ENCODE measurements around the gene AIPL1.
"Not testable (repeated sequence)": the region's sequence is repeated elsewhere in the genome, so short reads cannot be mapped to it uniquely, and the experiment has no call there.

The AIPL1 gene, protein sequence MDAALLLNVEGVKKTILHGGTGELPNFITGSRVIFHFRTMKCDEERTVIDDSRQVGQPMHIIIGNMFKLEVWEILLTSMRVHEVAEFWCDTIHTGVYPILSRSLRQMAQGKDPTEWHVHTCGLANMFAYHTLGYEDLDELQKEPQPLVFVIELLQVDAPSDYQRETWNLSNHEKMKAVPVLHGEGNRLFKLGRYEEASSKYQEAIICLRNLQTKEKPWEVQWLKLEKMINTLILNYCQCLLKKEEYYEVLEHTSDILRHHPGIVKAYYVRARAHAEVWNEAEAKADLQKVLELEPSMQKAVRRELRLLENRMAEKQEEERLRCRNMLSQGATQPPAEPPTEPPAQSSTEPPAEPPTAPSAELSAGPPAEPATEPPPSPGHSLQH

DNA sequence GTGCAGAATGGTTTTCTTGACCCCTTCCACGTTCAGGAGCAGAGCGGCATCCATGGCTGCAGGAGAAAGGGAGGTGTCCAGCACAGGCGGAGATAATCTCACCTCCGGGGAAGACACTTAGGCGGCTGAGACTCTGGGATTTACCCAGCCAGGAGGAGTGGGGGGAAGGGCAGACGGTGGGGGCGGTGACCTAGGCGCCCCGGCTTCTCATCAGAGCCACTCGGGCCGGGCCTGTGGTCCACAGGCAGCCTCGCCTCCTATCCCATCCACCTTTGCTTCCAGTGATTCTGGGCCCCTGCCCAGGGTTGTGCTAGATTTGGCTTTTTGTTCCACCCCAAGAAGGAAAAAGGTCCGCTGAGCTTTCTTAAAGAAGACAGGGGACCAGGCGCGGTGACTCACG is at the start of gene AIPL1:
Gene AIPL1 (minus strand): TSS at position 71 of the 400 bp plus-strand sequence. CDS start 17 bp downstream, at position 54.
- DNase-seq (ENCODE audit: low read depth), result no peak

DNA sequence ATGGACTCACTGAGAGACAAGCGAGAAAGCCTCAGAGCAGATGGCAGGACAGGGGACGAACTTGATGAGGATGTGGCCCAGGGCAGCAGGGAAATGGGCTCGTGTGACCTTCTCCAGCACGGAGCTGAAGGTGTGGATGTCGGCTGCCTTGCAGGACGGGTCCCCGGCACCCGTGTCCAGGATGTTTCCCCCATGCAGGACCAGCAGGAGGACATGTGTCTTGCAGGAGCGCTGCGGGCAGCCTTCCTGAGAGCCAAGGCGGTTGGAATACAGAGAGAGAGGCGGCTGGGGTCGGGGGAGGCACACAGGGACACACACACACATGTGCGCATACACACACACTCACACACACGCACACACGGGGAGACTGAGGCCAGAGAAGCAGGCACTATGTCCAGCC is 48.6 kb upstream of the AIPL1 start:
- no peak for DNase-seq (ENCODE audit: low read depth)

DNA sequence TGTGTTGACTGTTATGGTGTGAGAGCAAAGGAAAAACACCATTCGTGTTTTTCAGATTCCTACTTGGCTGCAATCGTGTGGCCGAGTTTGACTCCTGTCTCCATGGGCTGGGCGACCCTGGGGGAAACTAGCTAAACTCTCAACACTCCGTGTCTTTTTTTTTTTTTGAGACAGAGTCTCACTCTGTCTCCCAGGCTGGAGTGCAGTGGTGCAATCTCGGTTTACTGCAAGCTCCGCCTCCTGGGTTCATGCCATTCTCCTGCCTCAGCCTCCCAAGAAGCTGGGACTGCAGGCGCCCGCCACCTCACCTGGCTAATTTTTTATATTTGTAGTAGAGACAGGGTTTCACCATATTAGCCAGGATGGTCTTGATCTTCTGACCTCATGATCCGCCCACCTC is 47.9 kb upstream of the AIPL1 start:
- not testable (repeated sequence) for DNase-seq (ENCODE audit: low read depth)

DNA sequence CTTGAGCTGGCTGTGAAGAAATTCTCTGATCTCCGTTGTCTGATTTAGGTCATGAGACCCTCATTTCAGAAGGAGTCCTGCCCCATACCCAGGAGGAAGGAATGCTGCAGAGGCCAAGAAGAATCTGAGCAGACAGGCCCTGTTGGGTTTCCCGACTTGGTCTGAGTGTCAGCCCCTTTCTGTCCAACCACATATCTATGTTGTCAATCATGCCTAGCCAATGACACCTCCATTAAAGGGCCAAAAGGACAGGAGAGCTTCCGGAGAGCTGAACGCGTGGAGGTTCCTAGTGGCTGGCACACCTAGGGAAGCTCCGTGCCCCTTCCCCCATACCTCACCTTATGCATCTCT is 47.2 kb upstream of the AIPL1 start:
- DNase-seq (ENCODE audit: low read depth), result no peak

DNA sequence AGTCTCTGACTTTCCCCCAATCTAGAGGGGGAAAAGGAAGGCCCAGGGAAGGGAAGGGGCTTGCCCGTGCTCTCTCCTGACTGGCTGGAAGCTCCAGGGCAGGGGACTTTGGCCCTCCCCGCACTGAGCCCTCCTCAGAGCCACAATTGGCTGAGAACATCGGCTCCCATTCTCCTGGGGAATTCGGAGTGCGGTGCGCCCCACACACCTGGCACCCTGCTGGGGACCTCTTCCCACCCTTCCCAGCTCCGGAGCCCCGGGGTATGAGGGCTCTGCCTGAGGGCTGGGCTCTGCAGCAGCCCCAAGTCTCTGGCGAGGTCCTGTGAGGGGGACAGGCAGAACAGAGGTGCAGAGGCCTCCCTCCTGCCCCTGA is 45.4 kb upstream of the AIPL1 start:
- no peak for DNase-seq (ENCODE audit: low read depth)

DNA sequence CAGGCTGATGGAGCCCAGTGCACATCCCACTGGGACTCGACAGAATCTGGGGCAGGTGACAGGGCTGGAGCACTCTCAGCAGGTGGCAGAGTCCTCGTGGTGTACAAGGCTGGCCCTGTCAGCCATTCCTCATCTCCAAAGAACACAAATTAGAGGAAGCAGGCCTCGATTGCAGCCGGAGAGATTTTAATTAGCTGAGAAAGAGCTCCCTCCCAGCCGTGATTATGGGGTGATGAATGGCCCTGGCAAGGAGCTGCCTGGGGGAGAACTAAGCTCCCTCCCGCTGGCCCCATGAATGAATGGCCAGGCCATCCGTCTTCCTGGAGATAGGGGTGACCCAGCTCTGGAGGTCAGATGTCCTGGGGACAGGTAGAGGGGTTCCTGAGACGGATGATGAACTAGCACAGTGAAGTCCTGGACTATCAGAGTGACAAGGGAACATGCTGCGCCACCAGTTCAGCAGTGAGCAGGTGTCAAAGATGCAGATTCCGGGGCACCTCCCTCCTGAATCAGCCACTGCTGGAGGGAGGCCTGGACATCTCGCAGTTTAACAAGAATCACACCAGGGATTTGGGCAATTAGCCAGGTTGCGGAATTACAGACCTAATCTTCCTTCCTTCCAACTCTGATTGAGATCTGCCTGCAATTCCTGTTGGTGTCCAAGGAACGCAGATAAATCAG is 44.8 kb upstream of the AIPL1 start:
- no peak for DNase-seq (ENCODE audit: low read depth)

DNA sequence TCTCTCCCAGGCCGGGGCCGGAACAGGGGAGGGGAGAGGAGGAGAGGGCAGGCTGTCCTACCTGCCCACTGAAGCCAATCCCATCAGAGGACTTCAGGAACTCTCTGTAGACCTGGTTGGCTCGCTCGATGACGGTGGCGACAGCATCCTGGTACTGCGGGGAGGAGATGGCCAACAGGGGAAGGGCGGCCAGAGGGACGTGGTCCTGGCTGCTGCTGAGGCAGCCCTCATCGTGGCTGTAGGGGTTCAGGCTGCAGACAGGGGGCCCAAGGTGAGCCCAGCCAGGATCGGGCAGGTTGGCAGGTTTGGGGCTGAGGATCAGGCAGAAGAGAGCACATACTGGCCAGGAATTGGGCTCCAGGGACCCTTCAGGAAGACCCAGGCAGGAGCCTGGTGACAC is 43.6 kb upstream of the AIPL1 start:
- DNase-seq (ENCODE audit: low read depth), result no peak

DNA sequence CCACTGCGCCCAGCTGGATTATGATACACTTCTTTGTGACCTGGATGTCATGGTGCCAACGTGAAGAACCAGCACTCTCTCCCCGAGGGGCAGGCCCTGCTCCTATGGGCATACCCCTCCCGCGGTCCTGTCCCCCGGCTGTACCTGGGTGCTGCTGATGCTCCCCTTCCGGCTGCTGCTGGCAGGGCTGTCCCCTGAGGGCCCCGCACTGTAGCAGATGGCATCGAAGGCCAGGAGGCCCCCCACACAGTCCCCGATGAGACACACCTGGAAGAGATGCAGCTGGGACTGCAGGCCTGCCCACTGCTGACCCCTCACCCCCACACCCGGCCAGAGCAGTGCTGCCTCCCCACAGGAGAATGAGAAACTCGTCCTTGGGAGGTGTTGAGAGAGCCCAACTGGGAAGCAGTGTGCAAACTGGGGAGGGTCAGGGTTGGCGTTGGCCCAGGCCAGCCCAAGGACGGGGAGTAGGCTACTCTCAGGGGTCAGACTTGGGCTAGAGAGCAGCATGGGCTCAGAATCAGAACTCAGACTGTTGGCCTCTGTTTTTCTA is 43.0 kb upstream of the AIPL1 start:
- DNase-seq (ENCODE audit: low read depth), result no peak

DNA sequence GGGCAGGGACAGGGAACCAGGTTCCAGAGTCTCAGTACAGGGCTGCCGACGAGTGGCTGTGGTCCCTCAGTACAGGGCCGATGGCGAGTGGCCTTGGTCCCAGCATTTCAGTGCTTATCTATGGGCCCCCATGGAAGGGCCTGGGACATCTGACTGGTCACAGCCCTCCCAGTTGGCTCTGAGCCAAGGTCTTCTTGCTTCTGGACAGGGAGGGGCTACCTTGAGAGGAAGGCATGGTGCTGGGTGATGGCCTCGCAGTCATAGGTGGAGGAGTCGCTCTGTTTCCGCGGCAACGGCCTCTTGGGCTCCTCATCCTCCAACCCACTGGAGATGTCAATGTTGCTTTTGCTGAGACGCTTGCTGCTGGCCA is 41.9 kb upstream of the AIPL1 start:
- DNase-seq (ENCODE audit: low read depth), result no peak

DNA sequence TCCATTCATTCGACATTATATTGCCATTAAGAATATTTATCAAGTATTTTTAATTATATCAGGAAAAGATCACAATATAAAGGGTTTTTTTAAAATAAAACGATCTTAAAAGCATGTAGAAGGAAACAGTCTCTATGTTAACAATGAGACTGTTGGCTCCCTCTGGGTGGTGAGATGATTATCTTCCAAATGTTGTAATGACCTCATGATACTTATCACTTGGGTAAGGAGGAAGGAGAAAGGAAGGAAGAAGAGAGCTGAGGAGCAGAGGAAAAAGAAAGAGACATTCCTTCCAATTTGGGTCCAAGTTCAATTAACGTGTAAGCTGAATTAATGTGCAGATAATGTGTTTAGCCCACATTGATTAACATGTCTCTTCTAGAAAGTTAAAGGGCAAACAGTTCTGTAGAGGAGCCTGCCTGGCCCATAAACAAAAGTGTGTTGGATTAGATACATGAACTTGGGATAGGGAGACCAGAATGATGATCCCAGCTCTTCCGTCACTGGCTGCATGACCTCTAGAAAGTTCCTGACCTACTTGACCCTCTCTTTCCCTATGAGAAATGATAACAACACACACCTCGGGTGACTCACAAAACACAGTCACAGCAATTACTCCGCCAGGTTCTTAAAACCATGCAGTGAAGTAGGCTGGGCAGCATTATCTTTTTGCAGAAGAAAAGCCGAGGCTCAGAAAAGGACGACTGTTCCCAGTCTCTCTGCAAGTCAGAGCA is 41.3 kb upstream of the AIPL1 start:
- no peak for DNase-seq (ENCODE audit: low read depth)

DNA sequence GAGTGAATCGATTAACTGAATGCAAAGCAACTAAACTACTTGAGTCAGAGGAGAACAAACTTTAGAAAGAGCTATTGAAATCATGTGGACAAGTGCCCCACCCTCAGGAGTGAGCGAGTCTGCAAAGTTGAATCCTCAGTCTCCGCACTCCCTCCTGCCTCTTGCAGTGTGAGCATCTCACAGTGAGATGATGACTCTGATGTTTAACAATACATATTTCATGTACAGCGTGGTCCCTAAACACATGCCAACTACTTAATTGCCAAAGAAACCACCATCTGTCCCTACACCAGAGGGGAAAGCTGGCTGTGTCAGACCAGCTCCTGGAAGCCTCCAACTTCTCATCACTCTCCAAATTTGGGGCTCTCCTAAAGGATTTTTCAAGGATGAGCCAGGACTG is 40.5 kb upstream of the AIPL1 start:
- no peak for DNase-seq (ENCODE audit: low read depth)

DNA sequence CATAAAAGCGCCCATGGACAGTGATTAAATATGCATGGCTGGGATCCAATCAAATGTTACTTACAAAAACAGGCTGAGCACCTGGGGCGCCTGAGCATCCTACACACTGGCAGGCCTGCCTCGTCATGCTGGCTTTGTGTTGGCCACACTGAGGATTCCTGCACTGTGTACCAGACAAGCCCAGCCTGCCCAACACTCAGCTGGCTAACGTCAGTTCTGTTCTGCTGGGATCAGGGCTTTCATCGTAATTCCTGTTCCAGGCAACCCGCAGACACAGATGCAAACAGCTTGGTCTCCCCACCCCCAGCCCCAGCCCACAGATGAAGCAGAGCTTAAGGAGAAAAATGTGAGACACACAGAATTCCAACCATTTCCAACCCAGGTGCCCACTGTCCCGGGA is 40.0 kb upstream of the AIPL1 start:
- no peak for DNase-seq (ENCODE audit: low read depth)

DNA sequence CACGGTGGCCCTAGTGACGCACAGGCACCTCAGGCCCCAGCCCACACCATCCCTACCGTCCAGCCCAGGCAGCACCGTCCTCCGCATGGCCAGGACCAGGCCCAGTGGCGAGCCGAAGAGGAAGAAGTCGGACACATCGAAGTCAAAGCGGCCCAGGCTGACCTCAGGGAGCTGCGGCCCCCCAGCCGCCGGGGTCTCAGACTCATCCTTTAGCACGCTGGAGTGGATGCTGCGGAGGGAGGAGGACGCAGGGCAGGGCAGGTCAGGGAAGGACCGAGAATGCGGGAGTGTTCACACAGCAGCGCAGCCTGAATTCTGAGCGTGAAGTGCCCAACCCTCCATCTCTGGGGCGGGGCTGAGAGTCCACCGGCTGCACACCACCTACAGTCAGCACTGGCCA is 39.5 kb upstream of the AIPL1 start:
- no peak for DNase-seq (ENCODE audit: low read depth)

DNA sequence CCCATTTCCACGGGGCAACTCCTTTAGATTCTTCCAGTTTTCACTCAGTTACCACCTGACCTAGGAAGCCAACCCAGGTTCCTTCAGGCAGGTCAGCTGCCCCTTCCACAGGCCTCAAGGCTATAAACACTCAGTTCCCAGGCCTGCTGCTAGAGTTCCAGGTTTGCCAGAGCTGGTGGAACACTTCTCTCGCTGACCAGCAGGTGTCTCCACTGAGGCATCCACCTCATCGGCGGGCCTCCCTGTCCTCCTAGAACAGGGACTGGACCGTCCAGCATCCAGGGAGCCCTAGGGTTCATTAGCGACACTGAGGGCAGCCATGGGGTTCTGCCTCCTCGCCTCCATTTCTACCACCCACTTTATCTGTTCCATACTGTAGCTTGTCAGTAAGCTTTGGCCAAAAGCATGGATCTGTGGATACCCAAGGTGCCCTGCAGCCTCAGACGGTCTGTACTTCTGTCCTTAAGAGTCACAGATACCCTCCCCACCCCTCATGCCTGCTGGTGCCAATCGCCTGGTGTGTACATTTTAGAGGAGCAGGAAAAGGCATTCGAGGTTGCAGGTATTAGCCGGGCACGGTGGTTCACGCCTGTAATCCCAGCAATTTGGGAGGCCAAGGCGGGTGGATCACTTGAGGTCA is 38.3 kb upstream of the AIPL1 start:
- peak; percentile 51 for DNase-seq (ENCODE audit: low read depth)

DNA sequence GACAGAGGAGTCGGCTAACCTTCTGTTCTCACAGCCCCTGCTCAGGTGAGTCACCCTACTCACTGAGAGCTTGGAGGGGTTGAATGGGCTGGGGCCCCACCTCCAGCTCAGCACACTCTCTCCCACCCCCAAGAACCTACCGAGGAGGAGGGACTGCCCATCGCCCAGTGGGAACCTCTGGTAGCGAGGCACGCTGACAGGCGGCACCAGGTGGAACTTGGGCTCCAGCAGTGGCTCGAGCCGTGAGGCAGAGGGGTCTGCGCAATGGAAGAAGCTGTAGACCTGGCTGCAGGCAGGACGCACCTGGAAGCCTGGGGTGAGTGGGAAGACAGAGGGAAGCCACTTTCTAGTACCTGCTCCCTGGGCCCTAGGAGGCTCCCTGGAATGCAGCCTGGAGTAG is 37.6 kb upstream of the AIPL1 start:
- DNase-seq (ENCODE audit: low read depth), result no peak

DNA sequence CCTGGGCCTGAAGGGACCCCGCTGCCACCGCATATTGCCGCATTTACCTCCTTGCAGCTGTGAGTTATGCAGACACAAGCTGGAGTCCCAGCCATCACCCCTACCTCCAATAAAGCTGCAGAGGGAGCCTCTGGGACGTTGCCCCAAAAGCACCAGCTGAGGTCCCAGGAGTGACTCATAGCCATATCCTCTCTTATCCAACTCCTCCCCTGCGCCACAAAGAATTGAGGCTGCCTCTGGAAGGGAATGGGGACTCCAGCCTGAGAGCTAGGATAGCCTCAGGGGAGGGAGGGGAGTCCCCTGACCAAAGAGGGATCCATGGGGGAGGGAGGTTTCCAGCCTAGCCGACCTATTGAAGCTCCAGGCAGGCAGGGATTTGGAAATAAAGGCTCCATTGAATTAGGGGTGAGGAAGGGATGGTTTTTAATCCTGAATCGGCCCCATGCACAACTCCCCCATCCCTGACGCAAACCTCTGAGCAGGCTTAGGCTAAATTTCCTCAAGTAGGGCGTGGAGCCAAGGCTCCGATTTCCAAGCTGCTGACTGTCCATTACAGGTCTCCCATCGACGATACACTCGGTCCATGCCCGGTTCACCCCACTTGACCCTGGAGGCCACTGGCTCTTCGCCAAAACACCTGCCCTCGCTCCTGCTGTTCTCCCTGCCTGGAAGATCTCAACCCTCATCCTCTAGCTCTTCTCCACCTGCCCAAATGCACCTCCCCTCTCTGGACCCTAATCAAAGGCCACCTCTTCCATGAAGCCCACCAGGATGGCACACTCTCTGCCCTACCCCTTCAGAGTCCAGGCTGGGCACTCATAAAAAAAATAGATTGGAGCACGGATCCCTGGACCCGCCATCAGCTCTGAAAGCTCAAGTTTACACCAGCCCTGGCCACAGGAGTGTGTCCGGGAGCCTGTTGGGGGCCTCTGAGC is 36.9 kb upstream of the AIPL1 start:
- peak; percentile 48 for DNase-seq (ENCODE audit: low read depth)

DNA sequence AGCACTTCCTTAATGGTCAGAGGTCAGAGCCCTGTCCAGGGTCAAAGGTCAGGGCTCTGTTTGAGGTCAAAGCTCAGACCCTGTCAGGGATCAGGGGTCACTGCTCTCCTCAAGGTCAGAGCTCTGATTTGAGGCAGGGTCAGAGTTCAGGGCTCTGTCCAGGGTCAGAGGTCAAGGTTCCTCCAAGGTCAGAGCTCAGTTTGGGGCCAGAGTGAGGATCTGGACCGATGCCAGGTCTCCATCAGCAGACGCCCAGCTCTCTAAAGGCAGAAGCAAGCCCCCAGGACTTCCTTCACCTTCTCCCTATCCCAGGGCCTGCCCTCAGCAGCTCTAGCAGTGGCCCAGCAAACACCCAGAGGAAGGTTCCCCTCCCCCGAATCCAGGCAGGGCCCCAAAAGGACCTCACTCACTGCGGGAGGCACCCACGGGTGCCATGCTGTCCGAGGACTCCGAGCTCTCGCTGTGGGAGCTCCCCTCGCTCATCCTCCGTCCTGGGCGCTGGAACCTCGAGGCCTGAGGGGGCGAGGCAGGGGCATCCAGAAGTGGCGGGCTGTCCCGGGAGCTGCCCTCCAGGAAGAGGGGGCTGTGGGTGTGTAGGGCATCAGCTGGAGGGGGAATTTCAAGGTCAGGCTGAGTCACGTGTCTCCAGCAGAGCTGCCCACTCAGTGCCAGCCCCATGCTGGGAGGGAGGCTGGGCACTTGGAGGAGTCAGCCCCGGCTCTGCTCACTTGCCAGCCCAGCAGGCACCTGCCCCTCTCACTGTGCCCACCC is 36.0 kb upstream of the AIPL1 start:
- DNase-seq (ENCODE audit: low read depth), result no peak

DNA sequence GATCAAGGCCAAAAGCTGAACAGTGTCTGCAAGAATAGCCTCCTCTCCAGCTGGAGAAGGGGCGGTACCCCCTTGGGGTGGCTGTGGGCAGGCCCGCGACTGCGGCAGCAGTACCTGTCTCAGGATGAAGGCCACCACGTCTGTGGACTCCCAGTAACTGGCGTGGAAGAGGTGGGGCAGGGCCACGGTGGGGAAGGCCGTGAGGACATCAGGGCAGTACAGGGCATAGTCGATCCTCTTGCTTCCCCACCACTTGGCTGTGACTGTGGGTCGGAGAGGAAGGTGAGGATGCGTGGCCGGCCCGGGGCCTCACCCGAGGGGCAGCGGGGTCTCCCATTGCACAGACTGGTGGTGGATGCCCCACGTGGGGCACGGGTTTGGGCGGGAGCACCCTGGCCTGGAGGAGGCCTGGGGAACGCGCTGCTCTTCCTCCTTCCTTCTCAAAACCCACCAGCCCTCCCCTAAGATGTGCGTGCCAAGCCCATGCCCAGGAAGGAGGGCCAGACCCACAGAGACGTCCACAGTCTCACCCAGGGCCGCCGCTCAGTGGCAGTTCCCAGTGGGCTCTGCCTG is 35.3 kb upstream of the AIPL1 start:
- DNase-seq (ENCODE audit: low read depth), result no peak

DNA sequence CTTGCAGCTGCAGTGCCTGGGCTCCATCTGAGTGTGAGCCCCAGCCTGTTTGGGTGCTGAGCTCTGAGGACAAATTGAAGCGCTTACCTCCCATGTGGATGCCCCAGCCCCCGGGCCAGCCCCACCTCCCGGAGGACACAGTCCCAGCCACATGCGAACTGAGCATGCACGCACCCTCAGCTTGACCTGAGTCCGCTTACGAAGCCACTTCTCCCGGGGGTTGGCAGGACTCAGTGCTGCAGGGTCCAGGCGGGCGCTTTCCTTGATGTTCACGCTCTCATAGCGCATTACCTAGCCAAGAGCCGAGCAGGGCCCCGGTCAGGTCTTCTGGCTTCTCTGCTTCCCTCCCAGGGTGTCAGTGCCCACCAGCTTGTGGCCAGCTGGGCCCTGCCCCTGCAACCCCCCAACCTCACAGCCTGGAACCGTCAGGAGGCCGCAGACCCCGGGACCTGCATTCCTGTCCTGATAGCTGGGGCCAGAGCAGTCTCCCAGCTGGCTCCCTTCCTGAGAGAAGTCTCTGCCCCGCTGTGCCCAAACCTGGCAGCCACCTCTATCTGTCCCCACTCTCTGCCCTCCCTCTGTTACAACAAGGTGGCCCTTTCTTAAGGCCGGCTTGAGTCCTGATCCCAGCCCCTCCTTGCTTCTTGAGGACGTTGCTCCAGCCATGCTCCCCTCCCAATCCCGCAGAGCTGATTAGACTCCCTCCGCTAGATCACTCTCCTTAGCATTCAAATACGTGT is 33.3 kb upstream of the AIPL1 start:
- DNase-seq (ENCODE audit: low read depth), result no peak

DNA sequence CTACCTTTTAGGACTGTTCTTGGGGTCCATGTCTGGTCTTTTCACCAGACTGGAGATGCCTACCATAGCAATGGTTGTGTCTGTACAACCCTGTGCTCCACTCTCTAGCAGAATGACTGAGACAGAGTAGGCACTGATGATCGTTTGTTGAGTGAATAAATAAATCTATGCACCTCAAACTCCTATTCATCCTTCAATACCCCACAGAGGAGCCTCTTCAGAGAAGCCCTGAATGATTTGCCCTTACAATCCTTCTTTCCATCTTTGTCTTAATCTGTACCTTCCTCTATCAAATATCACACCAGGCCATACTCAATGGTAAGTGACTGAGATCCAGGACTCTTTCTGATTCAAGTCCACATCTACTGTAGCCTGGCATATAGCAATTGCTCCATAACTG is 32.6 kb upstream of the AIPL1 start:
- DNase-seq (ENCODE audit: low read depth), result no peak

All from stromal cell of bone marrow (primary cell).